PC-3 (cell line): ENCODE data around the gene NTN1. TPM values are rescaled to one million over a fixed set of nuclear protein-coding genes. Genes with fewer than 3 reads are reported as not detected.
"Not testable (repeated sequence)": the region's sequence is repeated elsewhere in the genome, so short reads cannot be mapped to it uniquely, and the experiment has no call there.

Experiments used
- ATAC-seq: fragments of 200-7000 bp; cut with Tn5 transposase; 2 replicates; pipeline ENCODE4 v1.9.1; 2020; ENCODE audit warnings: mild to moderate bottlenecking, moderate library complexity
- BruUV-seq: library from RNA; stranded (reverse); fragments of 400-500 nt; replicated peaks from 2 replicates; lab custom pipeline; 2021; lab: Mats Ljungman, UMichigan
- CTCF ChIA-PET: fragments of 300-600 bp; sonication (Branson Sonifier 250); formaldehyde crosslinking; loops from one replicate; lab custom pipeline; 2022; ENCODE audit warnings: antibody characterized with exemption; lab: Charles Lee
- POLR2A ChIA-PET: fragments of 300-600 bp; sonication (Branson Sonifier 250); formaldehyde crosslinking; loops from one replicate; lab custom pipeline; 2022; ENCODE audit warnings: antibody characterized with exemption; ENCODE audit not compliant: unreplicated experiment; lab: Charles Lee
- DNase-seq: peaks from one replicate; pipeline ENCODE4 v3.0.0-alpha.2; 2015
- H2AFZ ChIP-seq: fragments of 300-600 bp; sonication (generic); 2 replicates; pipeline ENCODE4 v1.6.0; 2016; ENCODE audit warnings: antibody characterized with exemption, low read length
- H3F3A ChIP-seq: fragments of 300-600 bp; sonication (generic); one replicate; pipeline ENCODE4 v1.6.0; 2017; ENCODE audit warnings: antibody characterized with exemption, low read length, control low read depth, mild to moderate bottlenecking; ENCODE audit not compliant: unreplicated experiment
- H3K27ac ChIP-seq: fragments of 300-600 bp; sonication (generic); 2 replicates; pipeline ENCODE4 v1.5.1; 2016; ENCODE audit warnings: mild to moderate bottlenecking, low read length
- H3K27me3 ChIP-seq: fragments of 300-600 bp; sonication (generic); 2 replicates; pipeline ENCODE4 v1.6.1; 2016; ENCODE audit warnings: low read length, mixed read lengths
- H3K36me3 ChIP-seq: fragments of 300-600 bp; sonication (generic); 2 replicates; pipeline ENCODE4 v1.6.1; 2016; ENCODE audit warnings: low read depth, mixed run types, low read length, mixed read lengths
- H3K4me1 ChIP-seq: fragments of 300-600 bp; sonication (generic); 2 replicates; pipeline ENCODE4 v1.5.1; 2016; ENCODE audit warnings: low read length; ENCODE audit not compliant: insufficient read depth
- H3K4me2 ChIP-seq: fragments of 300-600 bp; sonication (generic); 2 replicates; pipeline ENCODE4 v1.6.0; 2016; ENCODE audit warnings: low read length
- H3K4me3 ChIP-seq: fragments of 300-600 bp; sonication (generic); 2 replicates; pipeline ENCODE4 v1.5.1; 2016; ENCODE audit warnings: mild to moderate bottlenecking, low read length, mixed read lengths
- H3K79me2 ChIP-seq: fragments of 300-600 bp; sonication (generic); 2 replicates; pipeline ENCODE4 v1.6.1; 2017; ENCODE audit warnings: low read length, mixed read lengths
- H3K9ac ChIP-seq: fragments of 300-600 bp; sonication (generic); 2 replicates; pipeline ENCODE4 v1.6.0; 2016; ENCODE audit warnings: mild to moderate bottlenecking, low read length
- H3K9me2 ChIP-seq: fragments of 300-600 bp; sonication (generic); replicated peaks from 2 replicates; pipeline ENCODE4 v1.6.1; 2016; ENCODE audit warnings: mixed run types, low read length, mixed read lengths
- H3K9me3 ChIP-seq: fragments of 300-600 bp; sonication (generic); 2 replicates; pipeline ENCODE4 v1.6.1; 2016; ENCODE audit warnings: low read length, mixed read lengths
- H4K20me1 ChIP-seq: fragments of 300-600 bp; sonication (generic); 2 replicates; pipeline ENCODE4 v1.6.1; 2016; ENCODE audit warnings: low read length, mixed read lengths
- EZH2 ChIP-seq: fragments of 300-600 bp; sonication (generic); IDR thresholded peaks from one replicate; pipeline ENCODE4 v1.6.1; 2017; ENCODE audit warnings: antibody characterized with exemption, mild to moderate bottlenecking, low read length; ENCODE audit not compliant: unreplicated experiment
- EZH2phosphoT487 ChIP-seq: fragments of 300-600 bp; sonication (generic); IDR thresholded peaks from 2 replicates; pipeline ENCODE4 v1.6.1; 2018; ENCODE audit warnings: mild to moderate bottlenecking, antibody characterized with exemption, low read length, borderline replicate concordance
- intact Hi-C: fragments of 100-400 bp; cut with micrococcal nuclease; formaldehyde crosslinking; loops from 2 replicates; pipeline ENCODE4 v1.9.0; 2023
- total RNA-seq: library from RNA; depleted of rRNA; stranded (reverse); fragments of >200 nt; gene quantifications from 2 replicates; pipeline ENCODE4 v1.2.3, GENCODE V29; 2014
- TF ChIP-seq, protein P1 (sequence below): fragments of 300-600 bp; sonication (generic); conservative IDR thresholded peaks from 2 replicates; pipeline ENCODE4 v1.5.1; 2017; ENCODE audit warnings: antibody characterized with exemption, low read depth, mild to moderate bottlenecking, low read length

Gene NTN1
- total RNA-seq, 1 experiment from 2014 or later, result 0.22 TPM

DNA sequence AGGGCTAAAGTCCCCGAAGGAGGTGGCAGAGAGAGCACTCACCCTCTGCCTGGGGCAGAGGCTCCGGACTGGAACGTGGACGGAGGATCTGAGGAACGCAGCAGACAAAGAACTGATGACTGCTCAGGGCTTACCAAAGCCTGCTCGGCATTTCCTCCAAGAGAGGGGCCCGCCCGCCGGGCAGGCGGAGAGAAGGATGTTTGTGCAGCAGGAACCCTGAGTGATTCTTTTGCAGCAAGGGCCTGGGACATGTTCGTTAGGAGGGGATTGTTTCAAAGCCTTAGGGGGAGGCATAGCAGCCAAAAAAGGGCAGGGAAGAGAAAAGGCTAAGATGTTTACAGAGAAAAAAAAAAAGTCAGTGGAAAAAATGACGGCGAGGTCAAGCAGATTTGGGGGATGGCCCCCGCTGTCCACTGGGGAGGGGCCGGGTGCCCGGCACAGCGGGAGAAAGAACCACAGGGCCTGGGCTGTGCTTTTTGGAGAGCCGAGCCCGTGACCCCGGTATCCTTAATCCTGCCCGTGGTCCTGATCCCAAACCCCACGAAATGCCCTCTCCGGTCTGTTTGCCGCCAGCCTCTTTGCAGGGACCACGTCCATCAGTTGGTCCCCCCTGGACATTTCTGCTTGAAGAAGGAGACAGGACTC is 129.3 kb downstream of the NTN1 start:
- Histone ChIP-seq H3K9ac (no peak overlapping the region), H3K4me3 (no peak overlapping the region), H3K9me2 (no peaks in the 10 kb centered on the region), H3K4me2 (no peak overlapping the region), H3F3A (no peaks in the 10 kb centered on the region), H4K20me1 (no peaks in the 10 kb centered on the region), H3K27ac (no peak overlapping the region), H3K79me2 (no peaks in the 10 kb centered on the region), H3K36me3 (no peaks in the 10 kb centered on the region), H3K9me3 (no peaks in the 10 kb centered on the region), H3K4me1 (no peaks in the 10 kb centered on the region), H2AFZ (no peak overlapping the region), H3K27me3 (peaks cover 23% of the 10 kb centered on the region)
- DNase-seq (no peak), ATAC-seq (no peak)
- intact Hi-C loops, result no loop called here
- TF ChIP-seq EZH2 (no peak), EZH2phosphoT487 (no peak)
- TF ChIP-seq, protein P1, sequence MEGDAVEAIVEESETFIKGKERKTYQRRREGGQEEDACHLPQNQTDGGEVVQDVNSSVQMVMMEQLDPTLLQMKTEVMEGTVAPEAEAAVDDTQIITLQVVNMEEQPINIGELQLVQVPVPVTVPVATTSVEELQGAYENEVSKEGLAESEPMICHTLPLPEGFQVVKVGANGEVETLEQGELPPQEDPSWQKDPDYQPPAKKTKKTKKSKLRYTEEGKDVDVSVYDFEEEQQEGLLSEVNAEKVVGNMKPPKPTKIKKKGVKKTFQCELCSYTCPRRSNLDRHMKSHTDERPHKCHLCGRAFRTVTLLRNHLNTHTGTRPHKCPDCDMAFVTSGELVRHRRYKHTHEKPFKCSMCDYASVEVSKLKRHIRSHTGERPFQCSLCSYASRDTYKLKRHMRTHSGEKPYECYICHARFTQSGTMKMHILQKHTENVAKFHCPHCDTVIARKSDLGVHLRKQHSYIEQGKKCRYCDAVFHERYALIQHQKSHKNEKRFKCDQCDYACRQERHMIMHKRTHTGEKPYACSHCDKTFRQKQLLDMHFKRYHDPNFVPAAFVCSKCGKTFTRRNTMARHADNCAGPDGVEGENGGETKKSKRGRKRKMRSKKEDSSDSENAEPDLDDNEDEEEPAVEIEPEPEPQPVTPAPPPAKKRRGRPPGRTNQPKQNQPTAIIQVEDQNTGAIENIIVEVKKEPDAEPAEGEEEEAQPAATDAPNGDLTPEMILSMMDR, result no peak
- CTCF ChIA-PET, result no interaction called here
- BruUV-seq, result no TSS peak
- POLR2A ChIA-PET, result no interaction called here

DNA sequence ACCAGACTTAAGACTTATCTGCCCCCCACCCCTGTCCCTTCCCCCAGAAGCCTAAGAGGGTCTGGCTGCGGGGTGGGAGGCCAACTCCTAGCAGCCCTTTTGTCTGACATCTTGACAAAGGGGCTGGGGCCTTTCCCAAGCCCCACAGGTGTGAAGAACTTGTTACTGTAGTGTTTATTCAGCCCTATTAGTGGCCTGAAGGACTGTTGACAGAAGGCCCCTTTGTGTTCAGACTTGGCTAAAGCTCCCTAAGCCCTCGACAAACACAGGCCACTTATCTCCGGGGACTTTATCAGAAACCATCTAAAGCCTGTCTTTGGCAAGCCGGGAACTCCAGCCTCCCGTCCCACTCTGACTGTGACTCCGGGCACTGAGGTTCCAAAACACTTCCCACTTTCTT is 129.8 kb downstream of the NTN1 start:
- H3F3A ChIP-seq, result no peaks in the 10 kb centered on the region
- BruUV-seq, result no TSS peak
- DNase-seq (no peak), ATAC-seq (no peak)
- H3K27me3 ChIP-seq, result peaks cover 23% of the 10 kb centered on the region
- no peaks in the 10 kb centered on the region for H3K4me1 ChIP-seq
- ChIA-PET CTCF (no interaction called here), POLR2A (no interaction called here)
- H2AFZ ChIP-seq, result no peak overlapping the region
- no peak overlapping the region for H3K4me3 ChIP-seq
- H3K36me3 ChIP-seq, result no peaks in the 10 kb centered on the region
- H4K20me1 ChIP-seq, result no peaks in the 10 kb centered on the region
- intact Hi-C loops, result no loop called here
- H3K79me2 ChIP-seq, result no peaks in the 10 kb centered on the region
- H3K9me3 ChIP-seq, result no peaks in the 10 kb centered on the region
- TF ChIP-seq EZH2phosphoT487, result no peak
- no peak for TF ChIP-seq EZH2
- TF ChIP-seq, protein P1, result no peak
- no peak overlapping the region for H3K9ac ChIP-seq
- no peak overlapping the region for H3K4me2 ChIP-seq
- no peaks in the 10 kb centered on the region for H3K9me2 ChIP-seq
- no peak overlapping the region for H3K27ac ChIP-seq

- BruUV-seq, H3K9ac ChIP-seq, CTCF ChIA-PET, intact Hi-C loops, H3K4me2 ChIP-seq, H3K4me3 ChIP-seq, H3K36me3 ChIP-seq, H3K79me2 ChIP-seq, H2AFZ ChIP-seq, H3K27ac ChIP-seq, H4K20me1 ChIP-seq, H3K9me3 ChIP-seq, ATAC-seq, POLR2A ChIA-PET, DNase-seq, H3K9me2 ChIP-seq, H3K4me1 ChIP-seq, H3F3A ChIP-seq: not testable (repeated sequence)
- peaks cover 23% of the 10 kb centered on the region for H3K27me3 ChIP-seq
Observed at GRCh38 chr17:9151740-9152139, 130.4 kb downstream of the NTN1 start.
